GM23248 (cell line): ENCODE measurements around the gene FAM83D.

Source experiments
- EZH2 ChIP-seq: fragments of 200-600 bp; sonication (generic); IDR thresholded peaks from 2 replicates; pipeline ENCODE4 v1.6.1; 2018; ENCODE audit warnings: antibody characterized with exemption, mild to moderate bottlenecking; ENCODE audit not compliant: insufficient read depth, poor library complexity, severe bottlenecking
- EZH2phosphoT487 ChIP-seq: fragments of 200-600 bp; sonication (generic); IDR thresholded peaks from 2 replicates; pipeline ENCODE4 v1.6.1; 2018; ENCODE audit warnings: antibody characterized with exemption, moderate library complexity, mild to moderate bottlenecking, low read depth; ENCODE audit not compliant: insufficient read depth

DNA sequence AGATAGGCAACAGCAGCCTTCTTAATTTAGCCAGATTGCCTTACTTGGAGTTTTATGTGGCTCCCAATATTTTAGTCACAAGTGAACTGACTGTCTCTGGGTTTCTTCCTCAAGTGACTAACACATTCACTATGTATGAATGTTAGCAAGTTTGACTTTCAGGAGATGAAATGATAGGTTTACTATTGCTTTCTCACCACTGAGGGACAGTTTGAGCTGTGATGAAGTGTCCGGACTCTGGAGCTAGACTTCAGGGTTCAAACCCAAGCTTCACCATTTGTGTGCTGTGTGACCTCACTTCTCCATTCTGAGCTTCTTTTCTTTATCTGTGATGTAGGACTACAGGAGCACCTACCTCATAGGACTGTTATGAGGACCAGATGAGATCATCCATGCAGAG lies 44.1 kb downstream of the FAM83D start:
- TF ChIP-seq EZH2 (no peak), EZH2phosphoT487 (no peak)
